H1 (cell line): ENCODE results near the gene CALY. TPM values are rescaled to one million over a fixed set of nuclear protein-coding genes. Genes with fewer than 3 reads are reported as not detected.
A peak's percentile ranks its signal among the peaks of the same experiment; 100 is the strongest.

Experiments
- ASH2L ChIP-seq: fragments of 200-600, 300-600 bp; sonication (generic); IDR thresholded peaks from one replicate; pipeline ENCODE4 v1.7.1; 2017; ENCODE audit warnings: low read length
- ATF2 ChIP-seq: IDR thresholded peaks from 2 replicates; pipeline ENCODE4 v1.6.1; 2012; ENCODE audit warnings: low read length, inconsistent platforms
- ATF3 ChIP-seq: IDR thresholded peaks from 2 replicates; pipeline ENCODE4 v1.6.1; 2011; ENCODE audit warnings: low read depth, mild to moderate bottlenecking, low read length; ENCODE audit not compliant: insufficient read depth
- BACH1 ChIP-seq: IDR thresholded peaks from 2 replicates; pipeline ENCODE4 v1.6.1; 2012; ENCODE audit warnings: low read length, improper control_type of control experiment
- CHD2 ChIP-seq: IDR thresholded peaks from 2 replicates; pipeline ENCODE4 v1.6.1; 2012; ENCODE audit warnings: low read length, improper control_type of control experiment
- EGR1 ChIP-seq: IDR thresholded peaks from 2 replicates; pipeline ENCODE4 v1.6.1; 2011; ENCODE audit warnings: low read depth, low read length, borderline replicate concordance
- JUN ChIP-seq: IDR thresholded peaks from 2 replicates; pipeline ENCODE4 v1.6.1; 2011; ENCODE audit warnings: low read depth, mild to moderate bottlenecking, improper control_type of control experiment, low read length
- KDM4A ChIP-seq: IDR thresholded peaks from one replicate; pipeline ENCODE4 v1.7.1; 2012; ENCODE audit warnings: low read depth, mild to moderate bottlenecking, moderate library complexity, low read length, inconsistent platforms; ENCODE audit not compliant: severe bottlenecking
- MAFK ChIP-seq: IDR thresholded peaks from 2 replicates; pipeline ENCODE4 v1.6.1; 2012; ENCODE audit warnings: low read depth, mild to moderate bottlenecking, improper control_type of control experiment, low read length
- PHF8 ChIP-seq: fragments of 200-600 bp; sonication (generic); conservative IDR thresholded peaks from 2 replicates; pipeline ENCODE4 v1.7.1; 2012; ENCODE audit warnings: low read depth, mild to moderate bottlenecking, inconsistent platforms, low read length, moderate library complexity
- POLR2AphosphoS5 ChIP-seq: IDR thresholded peaks from 2 replicates; pipeline ENCODE4 v1.6.1; 2011; ENCODE audit warnings: low read depth, low read length
- RBBP5 ChIP-seq: IDR thresholded peaks from 2 replicates; pipeline ENCODE4 v1.7.1; 2012; ENCODE audit warnings: low read depth, mild to moderate bottlenecking, inconsistent platforms, low read length, moderate library complexity, borderline replicate concordance
- RXRA ChIP-seq: IDR thresholded peaks from 2 replicates; pipeline ENCODE4 v1.6.1; 2011; ENCODE audit warnings: low read depth, mild to moderate bottlenecking, low read length, moderate library complexity; ENCODE audit not compliant: insufficient read depth
- SIN3A ChIP-seq, 2 experiments: IDR thresholded peaks in 1 of 2; conservative IDR thresholded peaks in 1 of 2; 2 replicates each; pipeline ENCODE4 v1.6.1; 2011 to 2012; ENCODE audit warnings: low read length in 2 of 2, improper control_type of control experiment in 1 of 2, low read depth in 1 of 2, mild to moderate bottlenecking in 1 of 2
- TAF1 ChIP-seq: IDR thresholded peaks from 2 replicates; pipeline ENCODE4 v1.6.1; 2011; ENCODE audit warnings: mild to moderate bottlenecking, low read depth, low read length
- TAF7 ChIP-seq: optimal IDR thresholded peaks from 2 replicates; pipeline ENCODE3; 2011; ENCODE audit warnings: low read depth, mild to moderate bottlenecking, inconsistent platforms, low read length, moderate library complexity, borderline replicate concordance
- TCF12 ChIP-seq: IDR thresholded peaks from 2 replicates; pipeline ENCODE4 v1.6.1; 2011; ENCODE audit warnings: low read depth, mild to moderate bottlenecking, low read length
- polyA plus RNA-seq, 7 experiments: library from polyadenylated mRNA; depleted of rRNA in 3 of 7; stranded (reverse) in 5 of 7; unstranded in 2 of 7; fragments of >200 nt in 5 of 7; fragments of 200-250 nt in 2 of 7; gene quantifications; 1 replicate in 5 of 7; 2 replicates in 1 of 7; 4 replicates in 1 of 7; pipeline versions ENCODE4 v1.2.1 to v1.2.3, GENCODE V29; 2011 to 2013; ENCODE audit warnings: missing spikeins in 2 of 7, mixed read lengths in 2 of 7
- total RNA-seq: library from RNA; stranded (reverse); fragmentation: NEBNext Ultra II Directional; extraction: Animal tissue kit (Norgen Biotek cat#: 25700); gene quantifications from 2 replicates; pipeline ENCODE4 v1.2.1, GENCODE V29; 2021
- TF ChIP-seq, protein P1 (sequence below): IDR thresholded peaks from 2 replicates; pipeline ENCODE4 v1.6.1; 2011; ENCODE audit warnings: low read length, improper control_type of control experiment
- TF ChIP-seq, protein P2 (sequence below): IDR thresholded peaks from 2 replicates; pipeline ENCODE4 v1.6.1; 2012; ENCODE audit warnings: inconsistent platforms
- TF ChIP-seq, protein P3 (sequence below): IDR thresholded peaks from 2 replicates; pipeline ENCODE4 v1.6.1; 2012; ENCODE audit warnings: inconsistent platforms

Gene CALY
- total and polyA plus RNA-seq, 2 of the 8 experiments (the other 6 are each of a cell fraction or from before 2014, with no cell fraction given) = 1.3 to 1.5 TPM

GRCh38 chr10:133308421-133309099, 28.1 kb downstream of the CALY start, which contains the start of the genes TUBGCP2 and ZNF511 (continued):
- no peak for TF ChIP-seq ATF2
- TF ChIP-seq MAFK = no peak
- TF ChIP-seq RBBP5 = peak; percentile 80
- TF ChIP-seq PHF8 = peak; percentile 94
- 0 out of 2 replicates have a peak, but pooled peaks have one; percentile 26 for TF ChIP-seq EGR1
- TF ChIP-seq POLR2AphosphoS5 = peak; percentile 66; the same call in 1 of the 2 replicates
- TF ChIP-seq BACH1 = no peak
- peak; percentile 70 for TF ChIP-seq TAF1
- no peak for TF ChIP-seq ATF3
- TF ChIP-seq RXRA = no peak
- 0 out of 4 replicates have a peak, but pooled peaks of 1 of the 2 experiments have one; percentile 38 for TF ChIP-seq SIN3A (conservative IDR thresholded peaks at IDR 0.05 in 1 of 2, IDR thresholded peaks at IDR 0.05 in 1 of 2; ENCODE audit: low read depth in 1 of 2, low read length in 2 of 2)
- TF ChIP-seq CHD2 = no peak
- peak; percentile 85 for TF ChIP-seq KDM4A
- TF ChIP-seq, protein P1, sequence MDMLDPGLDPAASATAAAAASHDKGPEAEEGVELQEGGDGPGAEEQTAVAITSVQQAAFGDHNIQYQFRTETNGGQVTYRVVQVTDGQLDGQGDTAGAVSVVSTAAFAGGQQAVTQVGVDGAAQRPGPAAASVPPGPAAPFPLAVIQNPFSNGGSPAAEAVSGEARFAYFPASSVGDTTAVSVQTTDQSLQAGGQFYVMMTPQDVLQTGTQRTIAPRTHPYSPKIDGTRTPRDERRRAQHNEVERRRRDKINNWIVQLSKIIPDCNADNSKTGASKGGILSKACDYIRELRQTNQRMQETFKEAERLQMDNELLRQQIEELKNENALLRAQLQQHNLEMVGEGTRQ = no peak
- TF ChIP-seq, protein P2, sequence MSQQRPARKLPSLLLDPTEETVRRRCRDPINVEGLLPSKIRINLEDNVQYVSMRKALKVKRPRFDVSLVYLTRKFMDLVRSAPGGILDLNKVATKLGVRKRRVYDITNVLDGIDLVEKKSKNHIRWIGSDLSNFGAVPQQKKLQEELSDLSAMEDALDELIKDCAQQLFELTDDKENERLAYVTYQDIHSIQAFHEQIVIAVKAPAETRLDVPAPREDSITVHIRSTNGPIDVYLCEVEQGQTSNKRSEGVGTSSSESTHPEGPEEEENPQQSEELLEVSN = no peak; the same call in 1 of the 2 replicates
- peak; percentile 48 for TF ChIP-seq ASH2L
- TF ChIP-seq TCF12 = no peak
- TF ChIP-seq JUN = no peak; the same call in 1 of the 2 replicates
- TF ChIP-seq, protein P3, sequence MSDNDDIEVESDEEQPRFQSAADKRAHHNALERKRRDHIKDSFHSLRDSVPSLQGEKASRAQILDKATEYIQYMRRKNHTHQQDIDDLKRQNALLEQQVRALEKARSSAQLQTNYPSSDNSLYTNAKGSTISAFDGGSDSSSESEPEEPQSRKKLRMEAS = 0 out of 2 replicates have a peak, but pooled peaks have one; percentile 9
- peak; percentile 51 for TF ChIP-seq TAF7
